ENCODE measurements around the gene NRG2.

GRCh38 chr5:139954462-139954861, 88.6 kb downstream of the NRG2 start:
- TF ChIP-seq CTCF (IDR thresholded peaks at IDR 0.05) (no peak), POLR2A (IDR thresholded peaks at IDR 0.05) (no peak)

Data from adrenal gland (tissue), 5 donors.